SK-N-DZ (cell line): Measurements from ENCODE around the gene PODN.
A peak's percentile ranks its signal among the peaks of the same experiment; 100 is the strongest.

Experiments
- DNase-seq: peaks from one replicate; pipeline ENCODE4 v3.0.0-alpha.2; 2015; ENCODE audit warnings: low spot score

The PODN gene

DNA sequence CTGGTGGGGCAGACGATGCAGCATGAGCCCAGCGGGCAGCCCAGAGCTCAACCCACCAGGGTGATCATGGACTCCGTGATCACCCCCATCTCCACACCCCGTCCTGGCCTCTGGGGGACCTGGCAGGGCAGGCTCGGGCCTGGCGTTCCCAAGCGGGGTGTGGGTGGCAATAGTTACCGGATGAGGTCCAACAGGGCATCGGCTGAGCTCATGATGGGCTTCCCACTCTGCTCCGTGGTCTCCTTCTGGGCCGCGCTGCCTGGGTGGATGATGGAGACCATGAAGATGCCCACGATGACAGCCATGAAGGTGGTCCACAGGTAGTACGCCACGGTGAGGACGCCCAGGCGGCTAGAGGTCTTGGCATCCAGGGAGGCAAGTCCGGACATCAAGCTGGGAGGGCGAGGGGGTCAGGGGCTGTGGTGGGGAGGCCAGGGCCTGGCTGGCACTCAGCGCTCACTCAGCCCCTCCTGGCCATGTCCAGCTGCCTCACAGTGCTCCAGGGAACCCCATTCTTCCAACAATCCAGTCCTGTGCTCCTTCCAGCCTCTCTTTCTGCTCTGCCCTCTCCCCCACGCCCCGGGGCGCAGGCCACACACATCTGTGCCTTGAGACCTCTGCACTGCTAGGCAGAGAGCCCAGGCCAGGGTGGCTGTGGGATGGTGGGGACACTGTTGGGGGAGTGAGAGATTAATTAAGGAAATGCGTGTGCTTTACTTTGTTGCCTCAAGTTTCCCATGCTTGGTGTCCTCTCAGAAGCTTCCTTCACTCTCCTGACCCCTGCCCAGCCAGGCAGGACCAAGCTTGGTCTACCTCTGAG, 52.8 kb downstream of the PODN start:
- DNase-seq: no peak

DNA sequence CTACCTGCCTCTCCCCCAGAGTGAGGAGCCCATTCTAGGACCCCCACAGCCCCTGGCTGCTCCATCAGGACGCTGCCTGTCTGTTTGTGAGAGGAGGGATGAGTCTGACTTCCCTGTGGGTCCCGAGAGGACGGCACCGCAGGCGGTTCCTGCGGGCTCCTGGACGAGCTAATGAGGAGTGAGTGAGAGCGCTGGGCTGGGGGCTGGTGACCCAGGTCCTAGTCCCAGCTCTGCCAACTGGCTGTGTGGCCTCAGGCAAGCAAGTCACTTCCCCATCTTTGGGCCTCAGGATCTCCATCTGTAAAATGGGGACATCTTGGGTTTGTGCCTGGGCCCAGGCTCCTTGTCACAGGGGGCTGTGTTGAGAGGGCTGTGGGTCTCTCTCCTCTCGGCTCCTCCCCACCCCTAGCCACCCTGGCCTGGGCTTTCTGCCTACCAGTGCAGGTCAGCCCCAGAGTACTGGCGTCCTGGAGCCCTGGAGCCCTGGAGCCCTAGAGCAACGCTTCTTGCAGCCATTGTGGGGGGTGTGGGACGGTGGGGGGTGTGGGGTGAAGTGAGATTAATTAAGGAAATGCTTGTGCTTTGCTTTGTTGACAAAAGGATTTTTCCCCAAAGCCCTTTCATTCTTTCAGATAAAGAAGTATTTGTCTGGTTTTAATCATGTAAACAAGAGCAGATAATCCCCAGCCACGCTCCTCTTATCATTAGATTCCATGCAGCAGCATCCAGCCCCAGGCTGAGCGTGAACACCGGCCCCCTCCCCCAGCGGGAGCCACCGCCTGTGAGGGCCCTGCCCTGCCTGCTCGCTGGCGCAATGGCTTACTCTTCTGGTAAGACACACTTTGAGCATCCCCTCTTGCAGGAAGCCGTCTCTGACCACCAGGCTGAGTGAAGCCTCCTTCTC, 53.6 kb downstream of the PODN start:
- peak; percentile 75 for DNase-seq

- DNase-seq: no peak
Measured at GRCh38 chr1:53116307-53116810, 54.3 kb downstream of the PODN start.

- DNase-seq: no peak
Measured at GRCh38 chr1:53116933-53117600, 55.1 kb downstream of the PODN start.

DNA sequence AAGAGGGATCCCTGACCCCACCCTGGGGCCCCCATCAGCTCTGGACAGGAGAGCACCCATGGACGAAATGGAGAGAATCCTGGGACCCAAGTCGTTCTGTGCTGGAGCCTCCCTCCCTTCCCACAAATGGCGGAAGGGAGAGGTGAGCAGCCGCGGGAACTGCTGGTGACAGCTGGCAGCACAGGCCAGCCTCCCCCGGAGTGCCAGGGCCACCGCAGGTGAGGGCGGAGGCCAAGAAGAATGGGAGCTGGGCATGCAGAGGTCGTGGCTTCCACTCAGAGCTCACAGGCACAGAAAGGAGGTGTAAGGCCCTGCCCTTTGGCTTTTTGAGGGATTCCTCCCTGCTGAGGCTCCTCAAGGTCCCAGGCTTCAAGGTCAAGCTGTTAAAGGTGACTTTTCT, 55.8 kb downstream of the PODN start:
- no peak for DNase-seq

GRCh38 chr1:53120659-53121058, 58.6 kb downstream of the PODN start:
- DNase-seq: no peak

DNA sequence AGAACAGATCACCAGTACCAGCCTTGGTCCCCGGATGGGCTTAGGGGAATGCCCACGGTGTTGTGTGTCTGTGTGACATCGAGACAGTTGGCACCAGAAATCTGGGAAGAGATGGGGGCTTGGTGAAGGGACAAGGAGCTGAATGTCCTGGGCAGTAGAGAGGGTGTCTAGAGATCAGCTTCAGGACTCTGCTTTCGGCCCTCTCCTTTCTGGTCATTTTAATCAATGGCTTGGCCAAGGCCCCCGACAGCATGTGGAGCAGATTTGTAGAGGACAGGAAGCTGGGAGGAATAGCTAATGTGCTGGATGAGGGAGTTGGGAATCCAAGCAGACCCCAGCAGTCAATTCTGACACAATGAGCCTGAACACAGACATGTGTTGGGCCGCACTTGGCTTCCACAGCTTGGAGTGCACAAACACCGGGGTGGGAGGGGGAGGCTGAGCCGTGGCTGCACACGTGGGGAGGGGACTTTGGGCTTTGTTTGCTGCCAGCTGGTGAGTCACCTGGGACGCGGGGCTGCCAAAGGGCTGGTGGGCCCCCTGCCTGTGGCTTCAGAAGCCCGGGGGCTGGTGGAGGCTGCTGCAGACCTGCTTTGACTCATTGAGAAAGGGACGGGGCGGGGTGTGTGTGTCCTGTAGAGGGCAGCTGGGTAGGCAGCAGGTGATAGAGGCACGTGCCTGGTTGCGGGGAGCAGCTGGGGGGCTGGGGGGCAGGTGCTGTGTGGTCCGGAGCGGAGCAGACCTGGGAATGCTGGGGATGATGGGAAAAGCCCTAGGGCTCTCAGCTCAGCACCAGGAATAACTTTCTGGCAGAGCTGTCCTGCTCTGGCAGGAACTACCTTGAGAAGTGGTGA, 59.5 kb downstream of the PODN start:
- peak; percentile 52 for DNase-seq

GRCh38 chr1:53122201-53122885, 60.3 kb downstream of the PODN start:
- no peak for DNase-seq

GRCh38 chr1:53122961-53123413, 61.0 kb downstream of the PODN start:
- no peak for DNase-seq

GRCh38 chr1:53123453-53124140, 61.6 kb downstream of the PODN start:
- no peak for DNase-seq

DNA sequence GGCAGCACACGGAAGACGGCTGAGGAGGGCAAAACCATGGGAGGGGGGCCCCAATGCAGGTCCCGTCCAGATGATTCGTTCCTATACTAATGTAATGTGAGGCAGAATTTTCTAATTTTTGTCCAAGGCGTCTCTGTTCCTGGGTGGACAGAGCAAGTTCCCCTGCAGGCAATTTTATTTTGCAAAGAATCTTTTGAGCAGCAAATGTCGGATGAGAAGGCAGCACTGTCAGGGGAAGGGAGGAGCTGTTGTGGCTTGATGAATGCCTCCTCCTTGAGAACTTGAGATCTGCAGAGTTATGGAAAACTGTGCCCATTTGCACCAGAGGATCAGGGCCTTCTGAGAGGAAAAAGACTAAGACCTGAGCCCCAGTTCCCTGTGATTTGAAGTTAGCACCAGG, 63.1 kb downstream of the PODN start:
- DNase-seq: no peak

DNA sequence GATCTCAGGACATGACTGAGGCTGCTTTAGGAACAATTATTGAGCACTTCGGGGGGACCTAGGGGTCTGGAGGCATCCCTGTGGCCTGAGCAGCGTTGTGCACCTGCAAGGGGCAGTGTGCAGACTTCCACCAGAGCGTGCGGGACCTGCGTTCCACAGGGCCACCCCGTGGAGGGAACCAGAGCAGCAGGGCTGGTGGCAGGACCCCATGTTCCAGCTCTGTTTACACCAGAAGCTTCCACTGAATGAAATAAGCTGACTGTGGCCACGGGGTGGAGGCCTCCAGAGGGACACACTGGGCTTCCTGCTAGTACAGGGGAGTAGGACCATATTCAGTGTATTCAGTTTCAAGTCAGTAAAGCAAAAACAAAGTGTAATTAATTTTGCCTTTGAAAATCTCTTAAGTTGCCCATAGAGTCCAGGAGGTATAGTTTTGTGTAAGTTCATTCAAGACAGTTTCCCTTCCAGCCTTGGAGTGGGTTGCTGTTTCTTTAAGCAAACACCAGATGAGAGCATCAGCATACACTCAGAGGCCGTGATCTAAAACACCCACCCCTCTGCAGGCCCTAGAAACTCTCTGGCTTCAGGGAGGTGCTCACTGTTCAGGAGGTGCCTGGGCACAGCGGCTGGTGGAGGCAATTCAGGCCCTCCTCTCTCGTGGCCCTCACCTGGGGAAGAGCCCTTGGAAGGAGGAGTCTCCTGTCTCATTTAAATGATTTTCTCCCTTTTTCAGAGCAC, 63.8 kb downstream of the PODN start:
- no peak for DNase-seq

- DNase-seq: no peak
Measured at GRCh38 chr1:53126495-53126894, 64.5 kb downstream of the PODN start.

GRCh38 chr1:53127546-53127945, 65.5 kb downstream of the PODN start:
- DNase-seq: no peak

DNA sequence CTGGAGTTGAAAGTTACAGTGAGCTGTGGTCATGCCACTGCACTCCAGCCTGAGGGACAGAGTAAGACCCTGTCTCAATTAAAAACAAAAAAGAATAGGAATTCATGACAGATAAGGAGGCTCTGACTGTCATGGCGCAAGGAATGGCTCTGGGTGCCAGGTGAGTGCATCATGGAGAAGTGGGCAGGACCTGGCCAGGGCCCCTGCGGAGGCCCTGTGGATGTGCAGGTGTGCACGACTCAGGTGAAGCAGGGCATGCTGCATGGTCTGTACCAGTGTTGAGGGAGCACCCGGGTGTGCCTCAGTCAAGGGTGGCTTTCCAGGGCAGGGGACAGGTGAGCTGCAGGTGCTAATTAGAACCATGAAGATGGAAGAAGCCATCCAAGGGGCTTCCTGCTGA, 66.4 kb downstream of the PODN start:
- DNase-seq: no peak

- no peak for DNase-seq
Measured at GRCh38 chr1:53129891-53130597, 68.0 kb downstream of the PODN start.

DNA sequence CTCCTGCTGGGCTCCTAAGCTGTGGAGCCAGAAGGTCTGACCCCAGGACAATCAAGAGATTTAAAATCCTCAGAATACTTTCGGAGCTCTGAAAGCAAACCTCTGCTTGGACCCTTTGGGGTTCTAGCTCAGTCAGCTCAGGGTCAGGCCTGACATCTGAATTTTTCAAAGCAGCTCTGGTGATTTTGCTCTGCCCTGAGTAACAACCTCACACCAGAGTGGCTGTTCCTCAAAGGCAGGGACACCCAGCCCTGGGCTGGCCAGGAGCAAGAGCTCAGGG, 68.5 kb downstream of the PODN start:
- no peak for DNase-seq

- no peak for DNase-seq
Measured at GRCh38 chr1:53130878-53131589, 69.0 kb downstream of the PODN start.
